KOPT-K1 (cell line): ENCODE data around the gene MEF2A.
A peak's percentile ranks its signal among the peaks of the same experiment; 100 is the strongest.
"Not testable (repeated sequence)": the region's sequence is repeated elsewhere in the genome, so short reads cannot be mapped to it uniquely, and the experiment has no call there.

Source experiments
- H3K27ac ChIP-seq: fragments of 200-600 bp; sonication (generic); 2 replicates; pipeline ENCODE4 v1.5.1; 2016; ENCODE audit warnings: antibody characterized with exemption, mild to moderate bottlenecking, low read depth, low read length; ENCODE audit not compliant: poor library complexity, severe bottlenecking
- H3K36me3 ChIP-seq: fragments of 200-600 bp; sonication (generic); 2 replicates; pipeline ENCODE4 v1.5.1; 2017; ENCODE audit warnings: antibody characterized with exemption, mild to moderate bottlenecking, low read length, moderate library complexity; ENCODE audit not compliant: insufficient read depth
- H3K9me3 ChIP-seq: fragments of 200-600 bp; sonication (generic); 2 replicates; pipeline ENCODE4 v1.5.1; 2017; ENCODE audit warnings: antibody characterized with exemption, low read length, mild to moderate bottlenecking; ENCODE audit not compliant: insufficient read depth, poor library complexity, severe bottlenecking

Gene MEF2A

GRCh38 chr15:99741835-99742234 is 176.1 kb downstream of the MEF2A start:
- Histone ChIP-seq H3K27ac (no peak overlapping the region), H3K9me3 (no peaks in the 10 kb centered on the region), H3K36me3 (no peaks in the 10 kb centered on the region)

GRCh38 chr15:99744142-99744541 is 178.4 kb downstream of the MEF2A start:
- Histone ChIP-seq H3K9me3 (no peaks in the 10 kb centered on the region), H3K27ac (peak overlapping the region; percentile 30), H3K36me3 (no peaks in the 10 kb centered on the region)

- H3K36me3 ChIP-seq, result no peaks in the 10 kb centered on the region
- no peaks in the 10 kb centered on the region for H3K9me3 ChIP-seq
- no peak overlapping the region for H3K27ac ChIP-seq
Measured at GRCh38 chr15:99745370-99746086, 179.7 kb downstream of the MEF2A start.

GRCh38 chr15:99749386-99749785 is 183.6 kb downstream of the MEF2A start:
- Histone ChIP-seq H3K36me3 (no peaks in the 10 kb centered on the region), H3K27ac (no peak overlapping the region), H3K9me3 (no peaks in the 10 kb centered on the region)

- H3K27ac ChIP-seq, H3K9me3 ChIP-seq, H3K36me3 ChIP-seq: not testable (repeated sequence)
Measured at GRCh38 chr15:99750326-99750725, 184.5 kb downstream of the MEF2A start.

- Histone ChIP-seq H3K27ac (no peak overlapping the region), H3K36me3 (no peaks in the 10 kb centered on the region), H3K9me3 (no peaks in the 10 kb centered on the region)
Measured at GRCh38 chr15:99752556-99752955, 186.8 kb downstream of the MEF2A start.

GRCh38 chr15:99753066-99753465 is 187.3 kb downstream of the MEF2A start:
- Histone ChIP-seq H3K9me3 (no peaks in the 10 kb centered on the region), H3K27ac (no peak overlapping the region), H3K36me3 (no peaks in the 10 kb centered on the region)

- no peaks in the 10 kb centered on the region for H3K36me3 ChIP-seq
- H3K9me3 ChIP-seq, result no peaks in the 10 kb centered on the region
- no peak overlapping the region for H3K27ac ChIP-seq
Measured at GRCh38 chr15:99755692-99756409, 190.1 kb downstream of the MEF2A start.

GRCh38 chr15:99762288-99762687 is 196.5 kb downstream of the MEF2A start:
- no peak overlapping the region for H3K27ac ChIP-seq
- H3K9me3 ChIP-seq, result no peaks in the 10 kb centered on the region

GRCh38 chr15:99763827-99764226 is 198.0 kb downstream of the MEF2A start:
- Histone ChIP-seq H3K9me3 (no peaks in the 10 kb centered on the region), H3K36me3 (no peaks in the 10 kb centered on the region), H3K27ac (no peak overlapping the region)

More at GRCh38 chr15:99762288-99762687, 196.5 kb downstream of the MEF2A start:
- no peaks in the 10 kb centered on the region for H3K36me3 ChIP-seq

GRCh38 chr15:99764522-99764921 is 198.7 kb downstream of the MEF2A start:
- H3K36me3 ChIP-seq, result no peaks in the 10 kb centered on the region
- no peak overlapping the region for H3K27ac ChIP-seq
- no peaks in the 10 kb centered on the region for H3K9me3 ChIP-seq
